ENCODE results near the gene AREG.

- TF ChIP-seq POLR2A (IDR thresholded peaks at IDR 0.05) (no peak), CTCF (IDR thresholded peaks at IDR 0.05) (no peak)
Measured at GRCh38 chr4:74433541-74434172, 11.3 kb upstream of the AREG start.
